IMR-90 (cell line): ENCODE results near the gene CDH13. TPM values are rescaled to one million over a fixed set of nuclear protein-coding genes. Genes with fewer than 3 reads are reported as not detected.

Experiments
- ATAC-seq: fragments of 200-7000 bp; cut with Tn5 transposase; 2 replicates; pipeline ENCODE4 v1.9.1; 2020; ENCODE audit warnings: low read depth, mild to moderate bottlenecking, moderate library complexity
- BruUV-seq: library from RNA; stranded (reverse); fragments of 400-500 nt; replicated peaks from 2 replicates; lab custom pipeline; 2021; lab: Mats Ljungman, UMichigan
- CTCF ChIA-PET: fragments of 300-600 bp; formaldehyde crosslinking; extraction: SDS; loops from one replicate; lab custom pipeline; 2021; ENCODE audit warnings: antibody characterized with exemption; lab: Yijun Ruan, JAX
- POLR2A ChIA-PET: fragments of 300-600 bp; sonication (Branson Sonifier 250); formaldehyde crosslinking; loops from one replicate; lab custom pipeline; 2022; ENCODE audit warnings: antibody characterized with exemption; ENCODE audit not compliant: unreplicated experiment; lab: Charles Lee
- DNase-seq: peaks from one replicate; pipeline ENCODE4 v3.0.0; 2013
- H2AFZ ChIP-seq: replicated peaks from 2 replicates; pipeline ENCODE3; 2013; ENCODE audit warnings: low read length, mild to moderate bottlenecking; ENCODE audit not compliant: poor library complexity
- H2AK5ac ChIP-seq: 2 replicates; pipeline ENCODE4 v1.6.1; 2013; ENCODE audit warnings: low read depth, low read length, inconsistent platforms
- H2AK9ac ChIP-seq: replicated peaks from 2 replicates; pipeline ENCODE3; 2013; ENCODE audit warnings: mild to moderate bottlenecking, low read depth, low read length, moderate library complexity; ENCODE audit not compliant: poor library complexity
- H2BK120ac ChIP-seq: 2 replicates; pipeline ENCODE4 v1.6.1; 2013; ENCODE audit warnings: low read depth, low read length, inconsistent platforms
- H2BK15ac ChIP-seq: 3 replicates; pipeline ENCODE4 v1.6.1; 2013; ENCODE audit warnings: low read depth, low read length, inconsistent platforms
- H2BK20ac ChIP-seq: 2 replicates; pipeline ENCODE4 v1.6.1; 2013; ENCODE audit warnings: low read depth, mild to moderate bottlenecking, inconsistent platforms, low read length, moderate library complexity
- H2BK5ac ChIP-seq: 2 replicates; pipeline ENCODE4 v1.6.1; 2013; ENCODE audit warnings: mild to moderate bottlenecking, low read depth, low read length, inconsistent platforms; ENCODE audit not compliant: poor library complexity, severe bottlenecking
- H3K14ac ChIP-seq: replicated peaks from 2 replicates; pipeline ENCODE4 v1.6.1; 2013; ENCODE audit warnings: low read depth, low read length, inconsistent platforms
- H3K18ac ChIP-seq: 2 replicates; pipeline ENCODE4 v1.6.1; 2013; ENCODE audit warnings: low read depth, low read length, control low read depth
- H3K23ac ChIP-seq: 2 replicates; pipeline ENCODE4 v1.6.1; 2013; ENCODE audit warnings: low read depth, low read length, inconsistent platforms
- H3K27ac ChIP-seq: 2 replicates; pipeline ENCODE4 v1.5.1; 2013; ENCODE audit warnings: mild to moderate bottlenecking, control low read depth, low read length; ENCODE audit not compliant: insufficient read depth
- H3K27me3 ChIP-seq: 2 replicates; pipeline ENCODE4 v1.6.1; 2013; ENCODE audit warnings: low read length; ENCODE audit not compliant: control insufficient read depth, insufficient read depth
- H3K36me3 ChIP-seq: 2 replicates; pipeline ENCODE4 v1.6.1; 2013; ENCODE audit warnings: low read length, mixed read lengths; ENCODE audit not compliant: control insufficient read depth, insufficient read depth
- H3K4ac ChIP-seq: 2 replicates; pipeline ENCODE4 v1.6.1; 2013; ENCODE audit warnings: low read depth, low read length, inconsistent platforms
- H3K4me1 ChIP-seq: 2 replicates; pipeline ENCODE4 v1.6.1; 2013; ENCODE audit warnings: low read length, mixed read lengths; ENCODE audit not compliant: control insufficient read depth, insufficient read depth
- H3K4me2 ChIP-seq: 2 replicates; pipeline ENCODE4 v1.6.1; 2013; ENCODE audit warnings: low read depth, mild to moderate bottlenecking, control low read depth, low read length, moderate library complexity
- H3K4me3 ChIP-seq: 2 replicates; pipeline ENCODE4 v1.5.1; 2013; ENCODE audit warnings: low read depth, mild to moderate bottlenecking, control low read depth, low read length, moderate library complexity; ENCODE audit not compliant: insufficient read depth
- H3K56ac ChIP-seq: 2 replicates; pipeline ENCODE4 v1.6.1; 2013; ENCODE audit warnings: low read length, inconsistent platforms; ENCODE audit not compliant: insufficient read depth; ENCODE audit errors: extremely low read depth
- H3K79me1 ChIP-seq, 2 experiments: 2 replicates each; pipeline ENCODE4 v1.6.1; 2013; ENCODE audit warnings: low read length in 2 of 2, inconsistent platforms in 1 of 2, low read depth in 1 of 2
- H3K9ac ChIP-seq: 2 replicates; pipeline ENCODE4 v1.6.1; 2013; ENCODE audit warnings: low read depth, low read length, control low read depth
- H3K9me1 ChIP-seq: 2 replicates; pipeline ENCODE4 v1.6.1; 2013; ENCODE audit warnings: low read length, inconsistent platforms; ENCODE audit not compliant: insufficient read depth
- H3K9me3 ChIP-seq: 2 replicates; pipeline ENCODE4 v1.6.1; 2013; ENCODE audit warnings: low read length; ENCODE audit not compliant: control insufficient read depth, insufficient read depth
- H4K20me1 ChIP-seq: 2 replicates; pipeline ENCODE4 v1.6.1; 2013; ENCODE audit warnings: low read length, inconsistent platforms; ENCODE audit not compliant: insufficient read depth
- H4K5ac ChIP-seq: 2 replicates; pipeline ENCODE4 v1.6.1; 2013; ENCODE audit warnings: mild to moderate bottlenecking, low read depth, low read length, control low read depth
- H4K8ac ChIP-seq, 2 experiments: 2 replicates each; pipeline ENCODE4 v1.6.1; 2013; ENCODE audit warnings: low read depth in 2 of 2, low read length in 2 of 2, control low read depth in 1 of 2, inconsistent platforms in 1 of 2
- H4K91ac ChIP-seq: 2 replicates; pipeline ENCODE4 v1.6.1; 2013; ENCODE audit warnings: low read depth, low read length, inconsistent platforms; ENCODE audit not compliant: insufficient read depth
- BHLHE40 ChIP-seq: fragments of 150-350 bp; IDR thresholded peaks from 2 replicates; pipeline ENCODE4 v1.6.1; 2016; ENCODE audit warnings: mild to moderate bottlenecking, low read depth, low read length
- CEBPB ChIP-seq: IDR thresholded peaks from 2 replicates; pipeline ENCODE4 v1.6.1; 2012; ENCODE audit warnings: low read depth, low read length, improper control_type of control experiment
- FOS ChIP-seq: fragments of 150-350 bp; IDR thresholded peaks from 2 replicates; pipeline ENCODE4 v1.6.1; 2016; ENCODE audit warnings: low read depth, low read length
- MXI1 ChIP-seq: IDR thresholded peaks from 2 replicates; pipeline ENCODE4 v1.6.1; 2012; ENCODE audit warnings: low read depth, mild to moderate bottlenecking, low read length, moderate library complexity, borderline replicate concordance
- RAD21 ChIP-seq: IDR thresholded peaks from 2 replicates; pipeline ENCODE4 v1.6.1; 2012; ENCODE audit warnings: low read length, improper control_type of control experiment
- RFX5 ChIP-seq: IDR thresholded peaks from 2 replicates; pipeline ENCODE4 v1.8.0; 2012; ENCODE audit warnings: low read depth, mild to moderate bottlenecking, low read length, moderate library complexity
- SMC3 ChIP-seq: fragments of 150-350 bp; IDR thresholded peaks from 2 replicates; pipeline ENCODE4 v1.6.1; 2016; ENCODE audit warnings: low read depth, mild to moderate bottlenecking, antibody characterized with exemption, low read length, moderate library complexity
- WGBS, 2 experiments: methylation state at CpG; one replicate each; pipeline versions ENCODE4 v1.1.5 to v1.1.7; 2013; ENCODE audit warnings: missing lambda C conversion rate in 2 of 2; ENCODE audit not compliant: insufficient read length in 1 of 2; ENCODE audit errors: extremely low coverage in 2 of 2; 5-methylcytosine and 5-hydroxymethylcytosine counted together
- dilution Hi-C: fragments of 300-500 bp; cut with HindIII; formaldehyde crosslinking; loops from one replicate; pipeline ENCODE4 v1.14.3; 2018; ENCODE audit warnings: low sequenced_read_pairs; ENCODE audit not compliant: unreplicated experiment
- in situ Hi-C: fragments of 300-500 bp; cut with MboI; formaldehyde crosslinking; loops from 3 replicates; pipeline ENCODE4 v1.14.3; 2019; ENCODE audit warnings: low sequenced_read_pairs, inconsistent platforms, mixed read lengths
- intact Hi-C: fragments of 100-400 bp; cut with micrococcal nuclease; formaldehyde crosslinking; loops from 2 replicates; pipeline ENCODE4 v1.10.0; 2022
- polyA plus RNA-seq, 3 experiments: library from polyadenylated mRNA; depleted of rRNA; stranded (reverse); fragments of >200 nt; gene quantifications; 2 replicates each; pipeline ENCODE4 v1.2.3, GENCODE V29; 2012; ENCODE audit warnings: low replicate concordance in 1 of 3
- total RNA-seq: library from RNA; depleted of rRNA; stranded (reverse); fragments of >200 nt; gene quantifications from 2 replicates; pipeline ENCODE4 v1.2.3, GENCODE V29; 2012
- TF ChIP-seq, protein P1 (sequence below): fragments of 150-350 bp; IDR thresholded peaks from 2 replicates; pipeline ENCODE4 v1.6.1; 2016; ENCODE audit warnings: low read depth, mild to moderate bottlenecking, low read length, moderate library complexity, borderline replicate concordance

Gene CDH13
- total and polyA plus RNA-seq, 2 of the 4 experiments (the other 2 are of a cell fraction), result 61.6 to 74.7 TPM

DNA sequence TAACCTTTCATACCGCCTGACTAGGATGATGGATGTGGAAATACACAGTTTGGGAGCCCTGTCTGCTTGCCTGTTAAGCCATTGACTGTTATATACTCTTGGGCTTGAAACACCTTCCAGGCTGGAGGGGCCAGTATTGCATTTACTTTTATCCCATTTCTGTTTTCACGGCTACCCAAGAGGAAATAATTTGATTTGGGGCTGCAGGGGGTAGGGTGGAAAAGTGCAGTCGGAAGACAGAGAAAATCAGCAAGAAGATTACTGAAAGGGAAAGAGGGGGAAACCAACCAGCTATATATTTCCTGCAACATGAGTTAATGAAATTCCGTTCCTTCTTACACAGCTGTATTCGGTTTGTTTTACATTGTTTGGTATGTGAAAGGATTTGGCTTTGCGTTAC lies 202.5 kb downstream of the CDH13 start:
- dilution Hi-C loops, result no loop called here
- DNase-seq (no peak), ATAC-seq (no peak)
- Histone ChIP-seq H3K4me3 (no peak overlapping the region), H3K27me3 (no peaks in the 10 kb centered on the region), H2BK20ac (no peak overlapping the region), H3K9me3 (no peaks in the 10 kb centered on the region; the same call in 1 of the 2 replicates), H3K4me2 (no peak overlapping the region), H4K8ac (no peak overlapping the region), H2BK15ac (no peak overlapping the region), H3K18ac (no peak overlapping the region), H3K9me1 (no peaks in the 10 kb centered on the region), H3K79me1 (peaks cover 0 to 16% of the 10 kb centered on the region in 2 experiments; a peak in 2 of 4 replicates), H3K9ac (no peak overlapping the region), H4K20me1 (0 out of 2 replicates have a peak, but pooled peaks cover 7% of the 10 kb centered on the region), H2AFZ (no peak overlapping the region), H4K91ac (no peak overlapping the region), H3K4me1 (no peaks in the 10 kb centered on the region), H2BK120ac (no peak overlapping the region), H2BK5ac (no peak overlapping the region), H3K14ac (no peak overlapping the region), H3K56ac (no peak overlapping the region), H4K5ac (no peak overlapping the region), H3K27ac (no peak overlapping the region), H3K36me3 (no peaks in the 10 kb centered on the region), H3K4ac (no peak overlapping the region), H3K23ac (no peak overlapping the region), H2AK9ac (no peak overlapping the region), H2AK5ac (no peak overlapping the region)
- CTCF ChIA-PET, result no interaction called here
- no CpG with 5 or more reads among the region's 6 CpGs for WGBS, 2 experiments
- intact Hi-C loops, result no loop called here
- in situ Hi-C loops, result no loop called here
- POLR2A ChIA-PET, result no interaction called here
- no TSS peak for BruUV-seq
- TF ChIP-seq, protein P1, sequence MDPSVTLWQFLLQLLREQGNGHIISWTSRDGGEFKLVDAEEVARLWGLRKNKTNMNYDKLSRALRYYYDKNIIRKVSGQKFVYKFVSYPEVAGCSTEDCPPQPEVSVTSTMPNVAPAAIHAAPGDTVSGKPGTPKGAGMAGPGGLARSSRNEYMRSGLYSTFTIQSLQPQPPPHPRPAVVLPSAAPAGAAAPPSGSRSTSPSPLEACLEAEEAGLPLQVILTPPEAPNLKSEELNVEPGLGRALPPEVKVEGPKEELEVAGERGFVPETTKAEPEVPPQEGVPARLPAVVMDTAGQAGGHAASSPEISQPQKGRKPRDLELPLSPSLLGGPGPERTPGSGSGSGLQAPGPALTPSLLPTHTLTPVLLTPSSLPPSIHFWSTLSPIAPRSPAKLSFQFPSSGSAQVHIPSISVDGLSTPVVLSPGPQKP, result no peak
- TF ChIP-seq MXI1, result no peak
- no peak for TF ChIP-seq RFX5
- no peak for TF ChIP-seq RAD21
- no peak for TF ChIP-seq CEBPB
- TF ChIP-seq FOS, result no peak
- no peak for TF ChIP-seq BHLHE40
- TF ChIP-seq SMC3, result no peak
